ENCODE results near the gene DAB1. TPM values are rescaled to one million over a fixed set of nuclear protein-coding genes. Genes with fewer than 3 reads are reported as not detected.

DAB1 gene
- total RNA-seq, 1 donor from 2014 or later: not detected

- no peak for DNase-seq (ENCODE audit: low read depth)
- TF ChIP-seq, protein P1, sequence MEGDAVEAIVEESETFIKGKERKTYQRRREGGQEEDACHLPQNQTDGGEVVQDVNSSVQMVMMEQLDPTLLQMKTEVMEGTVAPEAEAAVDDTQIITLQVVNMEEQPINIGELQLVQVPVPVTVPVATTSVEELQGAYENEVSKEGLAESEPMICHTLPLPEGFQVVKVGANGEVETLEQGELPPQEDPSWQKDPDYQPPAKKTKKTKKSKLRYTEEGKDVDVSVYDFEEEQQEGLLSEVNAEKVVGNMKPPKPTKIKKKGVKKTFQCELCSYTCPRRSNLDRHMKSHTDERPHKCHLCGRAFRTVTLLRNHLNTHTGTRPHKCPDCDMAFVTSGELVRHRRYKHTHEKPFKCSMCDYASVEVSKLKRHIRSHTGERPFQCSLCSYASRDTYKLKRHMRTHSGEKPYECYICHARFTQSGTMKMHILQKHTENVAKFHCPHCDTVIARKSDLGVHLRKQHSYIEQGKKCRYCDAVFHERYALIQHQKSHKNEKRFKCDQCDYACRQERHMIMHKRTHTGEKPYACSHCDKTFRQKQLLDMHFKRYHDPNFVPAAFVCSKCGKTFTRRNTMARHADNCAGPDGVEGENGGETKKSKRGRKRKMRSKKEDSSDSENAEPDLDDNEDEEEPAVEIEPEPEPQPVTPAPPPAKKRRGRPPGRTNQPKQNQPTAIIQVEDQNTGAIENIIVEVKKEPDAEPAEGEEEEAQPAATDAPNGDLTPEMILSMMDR (conservative IDR thresholded peaks at IDR 0.05; ENCODE audit: low read depth, low read length): no peak
- H3K4me3 ChIP-seq (ENCODE audit: low read depth, low read length): no peak overlapping the region
These were observed 308.7 kb downstream of the DAB1 start for GRCh38 chr1:57115030-57115614.

DNA sequence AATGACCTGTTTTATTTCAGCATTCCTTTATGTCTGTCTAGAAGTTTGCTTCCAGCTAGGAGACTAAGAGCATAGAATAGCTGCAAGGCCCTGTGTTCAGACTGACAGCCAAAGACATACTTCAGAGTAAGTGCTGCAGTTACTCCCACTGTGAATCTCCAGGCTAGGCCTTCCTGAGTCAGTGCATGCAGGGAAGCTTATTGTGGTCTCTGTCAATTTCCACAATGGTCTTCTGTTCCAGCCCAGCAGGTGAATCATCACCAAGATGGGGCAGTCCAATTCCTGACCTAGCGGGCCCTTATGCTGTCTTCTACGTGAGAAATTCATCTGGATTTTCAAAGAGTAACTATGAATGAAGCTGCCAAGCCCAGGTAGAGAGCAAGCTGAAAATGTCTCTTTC, 311.7 kb downstream of the DAB1 start:
- DNase-seq (ENCODE audit: low read depth): no peak
- H3K4me3 ChIP-seq (ENCODE audit: low read depth, low read length): no peak overlapping the region
- TF ChIP-seq, protein P1 (conservative IDR thresholded peaks at IDR 0.05; ENCODE audit: low read depth, low read length): no peak

DNA sequence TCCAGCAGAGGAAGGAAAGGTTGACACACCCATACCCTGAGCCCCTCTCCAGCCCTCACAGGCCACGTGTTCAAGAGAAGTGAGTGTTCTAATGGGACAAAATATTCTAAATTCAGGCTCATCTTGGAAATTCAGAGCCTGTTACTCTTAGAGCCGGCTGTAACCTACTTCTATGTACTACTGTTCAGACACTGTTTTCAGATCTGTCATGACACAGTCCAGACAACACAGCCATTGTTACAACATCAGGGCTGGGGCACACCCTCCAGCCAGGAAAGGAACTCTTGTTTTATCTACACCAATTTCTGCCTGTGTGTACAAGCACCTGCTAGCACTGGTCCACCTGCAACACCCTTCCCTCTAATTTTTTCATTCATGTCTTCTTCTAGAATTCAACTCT, 312.7 kb downstream of the DAB1 start:
- DNase-seq (ENCODE audit: low read depth): no peak
- TF ChIP-seq, protein P1 (conservative IDR thresholded peaks at IDR 0.05; ENCODE audit: low read depth, low read length): no peak
- H3K4me3 ChIP-seq (ENCODE audit: low read depth, low read length): no peak overlapping the region

- H3K4me3 ChIP-seq (ENCODE audit: low read depth, low read length): no peak overlapping the region
- TF ChIP-seq, protein P1 (conservative IDR thresholded peaks at IDR 0.05; ENCODE audit: low read depth, low read length): no peak
- DNase-seq (ENCODE audit: low read depth): no peak
These were observed 314.0 kb downstream of the DAB1 start for GRCh38 chr1:57109883-57110282.

DNA sequence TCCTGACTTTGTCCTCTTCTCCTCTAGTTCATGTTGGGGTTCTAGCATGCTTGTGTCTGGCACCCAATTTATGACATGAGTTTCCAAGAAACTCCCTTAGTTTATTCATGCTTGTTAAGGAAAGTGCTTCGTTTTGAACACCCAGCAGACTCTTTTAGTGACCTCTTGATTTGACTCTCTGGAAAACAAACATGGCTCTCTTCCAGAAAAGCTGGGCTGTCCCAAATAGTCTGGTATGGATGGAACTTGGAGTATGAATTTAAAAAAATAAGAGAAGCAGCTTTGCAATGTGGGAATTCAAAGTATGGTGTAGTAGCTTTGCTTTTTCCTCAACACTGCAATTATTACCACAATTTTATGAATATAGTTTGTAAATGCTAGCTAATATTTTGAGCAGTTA, 314.6 kb downstream of the DAB1 start:
- no peak overlapping the region for H3K4me3 ChIP-seq (ENCODE audit: low read depth, low read length)
- TF ChIP-seq, protein P1 (conservative IDR thresholded peaks at IDR 0.05; ENCODE audit: low read depth, low read length): no peak
- no peak for DNase-seq (ENCODE audit: low read depth)

DNA sequence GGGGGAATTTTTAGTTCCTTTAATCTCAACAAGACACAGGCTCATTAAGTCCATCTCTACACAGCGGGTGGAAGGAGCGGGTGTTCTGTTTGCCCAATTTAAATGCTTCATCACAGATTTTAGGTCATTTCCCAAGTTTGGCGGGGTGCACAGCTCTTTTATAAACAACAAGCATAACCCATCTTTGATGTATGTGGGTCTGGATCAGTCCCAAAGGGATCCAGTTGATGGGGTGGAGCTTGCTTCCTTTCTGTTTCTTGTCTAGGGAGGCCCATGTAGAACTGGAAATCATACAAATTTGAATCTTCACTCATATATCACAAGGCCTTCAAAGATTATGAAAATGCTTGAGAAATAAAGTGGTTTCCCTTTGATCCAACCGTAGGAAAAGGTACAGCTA, 317.6 kb downstream of the DAB1 start:
- H3K4me3 ChIP-seq (ENCODE audit: low read depth, low read length): no peak overlapping the region
- TF ChIP-seq, protein P1 (conservative IDR thresholded peaks at IDR 0.05; ENCODE audit: low read depth, low read length): no peak
- DNase-seq (ENCODE audit: low read depth): no peak

DNA sequence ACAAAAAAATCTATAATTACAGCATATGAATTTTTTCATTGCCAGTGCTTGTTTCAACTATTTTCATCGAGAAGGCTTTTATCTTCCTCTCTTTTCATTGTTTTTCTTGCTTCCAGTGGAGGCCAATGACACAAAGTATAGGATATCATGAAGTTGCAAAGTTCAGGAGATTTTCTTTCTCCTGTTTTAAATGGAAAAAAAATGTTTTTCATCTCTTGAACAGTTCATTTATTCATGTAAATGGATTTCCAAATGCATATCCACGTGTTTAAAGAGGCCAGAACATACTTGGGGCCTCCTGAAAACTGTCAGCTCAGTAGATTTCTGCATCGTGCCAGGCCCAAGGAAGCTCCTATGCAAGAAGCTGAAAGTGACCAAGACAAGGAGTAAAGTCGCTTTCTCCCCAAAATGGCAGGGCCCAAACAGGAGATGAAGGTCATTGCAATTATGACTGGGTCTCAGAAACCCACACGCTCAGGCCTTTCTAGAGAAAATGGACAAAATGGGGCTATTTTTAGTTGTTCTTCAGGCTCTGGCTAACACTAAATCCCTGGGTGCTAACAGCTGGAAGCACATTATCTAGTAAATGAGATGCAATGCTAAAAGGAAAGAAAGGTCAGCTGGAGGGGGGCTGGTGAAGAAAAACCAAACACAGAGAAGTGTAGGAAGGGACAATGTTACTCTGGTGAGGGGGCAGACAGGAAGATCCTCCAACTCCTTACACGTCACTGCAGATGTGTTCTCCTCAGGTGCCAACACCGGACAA, 321.1 kb downstream of the DAB1 start:
- no peak for DNase-seq (ENCODE audit: low read depth)
- TF ChIP-seq, protein P1 (conservative IDR thresholded peaks at IDR 0.05; ENCODE audit: low read depth, low read length): no peak
- H3K4me3 ChIP-seq (ENCODE audit: low read depth, low read length): no peak overlapping the region

Measured in epithelial cell of proximal tubule (primary cell).